ENCODE results near the gene PTPN2.

The PTPN2 gene

GRCh38 chr18:12820506-12820905 lies 63.5 kb downstream of the PTPN2 start:
- DNase-seq (ENCODE audit: low read depth) = no peak
- TF ChIP-seq CTCF (conservative IDR thresholded peaks at IDR 0.05; ENCODE audit: control insufficient read depth, insufficient read depth, low read depth, low read length) = no peak
- H3K4me3 ChIP-seq (ENCODE audit: control insufficient read depth, low read depth, low read length) = no peak overlapping the region

GRCh38 chr18:12819841-12820240 lies 64.2 kb downstream of the PTPN2 start:
- no peak overlapping the region for H3K4me3 ChIP-seq (ENCODE audit: control insufficient read depth, low read depth, low read length)
- no peak for TF ChIP-seq CTCF (conservative IDR thresholded peaks at IDR 0.05; ENCODE audit: control insufficient read depth, insufficient read depth, low read depth, low read length)
- DNase-seq (ENCODE audit: low read depth) = no peak

- no peak for DNase-seq (ENCODE audit: low read depth)
- TF ChIP-seq CTCF (conservative IDR thresholded peaks at IDR 0.05; ENCODE audit: control insufficient read depth, insufficient read depth, low read depth, low read length) = no peak
- H3K4me3 ChIP-seq (ENCODE audit: control insufficient read depth, low read depth, low read length) = no peak overlapping the region
Measured at GRCh38 chr18:12819322-12819721, 64.7 kb downstream of the PTPN2 start.

- no peak overlapping the region for H3K4me3 ChIP-seq (ENCODE audit: control insufficient read depth, low read depth, low read length)
- TF ChIP-seq CTCF (conservative IDR thresholded peaks at IDR 0.05; ENCODE audit: control insufficient read depth, insufficient read depth, low read depth, low read length) = no peak
- DNase-seq (ENCODE audit: low read depth) = no peak
Measured at GRCh38 chr18:12818243-12818642, 65.8 kb downstream of the PTPN2 start.

GRCh38 chr18:12816451-12816850 lies 67.6 kb downstream of the PTPN2 start:
- DNase-seq (ENCODE audit: low read depth) = no peak
- TF ChIP-seq CTCF (conservative IDR thresholded peaks at IDR 0.05; ENCODE audit: control insufficient read depth, insufficient read depth, low read depth, low read length) = no peak
- no peak overlapping the region for H3K4me3 ChIP-seq (ENCODE audit: control insufficient read depth, low read depth, low read length)

GRCh38 chr18:12811191-12811950 lies 72.7 kb downstream of the PTPN2 start:
- DNase-seq (ENCODE audit: low read depth) = peak; percentile 12
- no peak overlapping the region for H3K4me3 ChIP-seq (ENCODE audit: control insufficient read depth, low read depth, low read length)
- no peak for TF ChIP-seq CTCF (conservative IDR thresholded peaks at IDR 0.05; ENCODE audit: control insufficient read depth, insufficient read depth, low read depth, low read length)

Measured in fibroblast of mammary gland (primary cell).